ENCODE measurements around the gene KLHL29. TPM values are rescaled to one million over a fixed set of nuclear protein-coding genes. Genes with fewer than 3 reads are reported as not detected.

Gene KLHL29
- total RNA-seq, 1 donor from 2014 or later, result 36.5 TPM

GRCh38 chr2:23745726-23746105, 360.7 kb downstream of the KLHL29 start:
- Mint-ChIP-seq H3K36me3 (ENCODE audit: unreplicated experiment) (no peaks in the 10 kb centered on the region), H3K27me3 (ENCODE audit: unreplicated experiment) (peaks cover 3% of the 10 kb centered on the region), H3K9me3 (ENCODE audit: unreplicated experiment) (peaks cover under 1% of the 10 kb centered on the region), H3K27ac (ENCODE audit: unreplicated experiment) (no peak overlapping the region), H3K4me1 (ENCODE audit: low read depth, unreplicated experiment) (peaks cover 5% of the 10 kb centered on the region), H3K4me3 (ENCODE audit: unreplicated experiment) (no peak overlapping the region)
- TF ChIP-seq CTCF (IDR thresholded peaks at IDR 0.05; ENCODE audit: partially characterized antibody, unreplicated experiment), result no peak
- DNase-seq, result no peak

- Mint-ChIP-seq H3K4me1 (ENCODE audit: low read depth, unreplicated experiment) (peaks cover 5% of the 10 kb centered on the region), H3K27ac (ENCODE audit: unreplicated experiment) (no peak overlapping the region), H3K4me3 (ENCODE audit: unreplicated experiment) (no peak overlapping the region), H3K9me3 (ENCODE audit: unreplicated experiment) (no peaks in the 10 kb centered on the region), H3K27me3 (ENCODE audit: unreplicated experiment) (peaks cover 3% of the 10 kb centered on the region), H3K36me3 (ENCODE audit: unreplicated experiment) (no peaks in the 10 kb centered on the region)
- no peak for DNase-seq
- no peak for TF ChIP-seq CTCF (IDR thresholded peaks at IDR 0.05; ENCODE audit: partially characterized antibody, unreplicated experiment)
Observed at GRCh38 chr2:23746141-23746863, 361.3 kb downstream of the KLHL29 start.

GRCh38 chr2:23751747-23752265, 366.8 kb downstream of the KLHL29 start:
- Mint-ChIP-seq H3K4me3 (ENCODE audit: unreplicated experiment) (no peak overlapping the region), H3K27ac (ENCODE audit: unreplicated experiment) (no peak overlapping the region), H3K27me3 (ENCODE audit: unreplicated experiment) (peaks cover 1% of the 10 kb centered on the region), H3K9me3 (ENCODE audit: unreplicated experiment) (no peaks in the 10 kb centered on the region), H3K36me3 (ENCODE audit: unreplicated experiment) (peaks cover 4% of the 10 kb centered on the region), H3K4me1 (ENCODE audit: low read depth, unreplicated experiment) (no peaks in the 10 kb centered on the region)
- no peak for DNase-seq
- TF ChIP-seq CTCF (IDR thresholded peaks at IDR 0.05; ENCODE audit: partially characterized antibody, unreplicated experiment), result no peak

GRCh38 chr2:23753291-23754010, 368.5 kb downstream of the KLHL29 start:
- no peak for TF ChIP-seq CTCF (IDR thresholded peaks at IDR 0.05; ENCODE audit: partially characterized antibody, unreplicated experiment)
- no peaks in the 10 kb centered on the region for H3K9me3 Mint-ChIP-seq (ENCODE audit: unreplicated experiment)
- no peak overlapping the region for H3K27ac Mint-ChIP-seq (ENCODE audit: unreplicated experiment)
- H3K36me3 Mint-ChIP-seq (ENCODE audit: unreplicated experiment), result peaks cover 8% of the 10 kb centered on the region
- no peak overlapping the region for H3K4me3 Mint-ChIP-seq (ENCODE audit: unreplicated experiment)
- no peak for DNase-seq
- peaks cover 1% of the 10 kb centered on the region for H3K27me3 Mint-ChIP-seq (ENCODE audit: unreplicated experiment)
- no peaks in the 10 kb centered on the region for H3K4me1 Mint-ChIP-seq (ENCODE audit: low read depth, unreplicated experiment)

GRCh38 chr2:23754970-23755369, 370.0 kb downstream of the KLHL29 start:
- Mint-ChIP-seq H3K9me3 (ENCODE audit: unreplicated experiment) (no peaks in the 10 kb centered on the region), H3K4me1 (ENCODE audit: low read depth, unreplicated experiment) (no peaks in the 10 kb centered on the region), H3K36me3 (ENCODE audit: unreplicated experiment) (peaks cover 8% of the 10 kb centered on the region), H3K27me3 (ENCODE audit: unreplicated experiment) (peaks cover 1% of the 10 kb centered on the region), H3K4me3 (ENCODE audit: unreplicated experiment) (no peak overlapping the region), H3K27ac (ENCODE audit: unreplicated experiment) (no peak overlapping the region)
- DNase-seq, result no peak
- no peak for TF ChIP-seq CTCF (IDR thresholded peaks at IDR 0.05; ENCODE audit: partially characterized antibody, unreplicated experiment)
